Neural progenitor cell (in vitro differentiated cells): Measurements from ENCODE around the gene ZNF689. TPM values are rescaled to one million over a fixed set of nuclear protein-coding genes. Genes with fewer than 3 reads are reported as not detected.

Source experiments
- DNase-seq: peaks from one replicate; pipeline ENCODE4 v3.0.0-alpha.2; 2016; ENCODE audit warnings: low spot score
- H2AFZ ChIP-seq: fragments of 200-600 bp; sonication (generic); replicated peaks from 2 replicates; pipeline ENCODE4 v1.6.1; 2016; ENCODE audit warnings: antibody characterized with exemption
- H3F3A ChIP-seq: fragments of 200-600 bp; sonication (generic); 2 replicates; pipeline ENCODE4 v1.6.1; 2016; ENCODE audit warnings: antibody characterized with exemption, low read depth
- H3K27ac ChIP-seq: fragments of 200-600 bp; sonication (generic); 2 replicates; pipeline ENCODE4 v1.5.1; 2016; ENCODE audit warnings: mild to moderate bottlenecking
- H3K27me3 ChIP-seq: fragments of 200-600 bp; sonication (generic); 2 replicates; pipeline ENCODE4 v1.6.1; 2016; ENCODE audit warnings: mild to moderate bottlenecking, moderate library complexity
- H3K36me3 ChIP-seq: fragments of 200-600 bp; sonication (generic); 2 replicates; pipeline ENCODE4 v1.5.1; 2016
- H3K4me1 ChIP-seq: fragments of 200-600 bp; sonication (generic); 2 replicates; pipeline ENCODE4 v1.6.1; 2016; ENCODE audit warnings: mixed run types
- H3K4me2 ChIP-seq: fragments of 200-600 bp; sonication (generic); 2 replicates; pipeline ENCODE4 v1.6.1; 2016
- H3K4me3 ChIP-seq: fragments of 200-600 bp; sonication (generic); 2 replicates; pipeline ENCODE4 v1.5.1; 2016
- H3K79me2 ChIP-seq: fragments of 200-600 bp; sonication (generic); 2 replicates; pipeline ENCODE4 v1.6.1; 2016; ENCODE audit warnings: low read depth
- H3K9ac ChIP-seq: fragments of 200-600 bp; sonication (generic); 2 replicates; pipeline ENCODE4 v1.6.1; 2016
- H3K9me3 ChIP-seq: fragments of 200-600 bp; sonication (generic); 2 replicates; pipeline ENCODE4 v1.5.1; 2016; ENCODE audit warnings: low read depth
- H4K20me1 ChIP-seq: fragments of 200-600 bp; sonication (generic); 2 replicates; pipeline ENCODE4 v1.6.1; 2016; ENCODE audit warnings: low read depth
- H3K27ac Mint-ChIP-seq: 3 replicates; pipeline ENCODE4 v1.8.0; 2021; ENCODE audit warnings: mixed read lengths
- H3K27me3 Mint-ChIP-seq: 2 replicates; pipeline ENCODE4 v1.8.0; 2022; ENCODE audit warnings: low read depth, mild to moderate bottlenecking, inconsistent platforms, moderate library complexity, mixed read lengths; ENCODE audit not compliant: insufficient read depth
- H3K36me3 Mint-ChIP-seq: 3 replicates; pipeline ENCODE4 v1.8.0; 2021; ENCODE audit warnings: mixed read lengths
- H3K4me1 Mint-ChIP-seq: 3 replicates; pipeline ENCODE4 v1.8.0; 2021; ENCODE audit warnings: mixed read lengths
- H3K4me3 Mint-ChIP-seq: 3 replicates; pipeline ENCODE4 v1.8.0; 2021; ENCODE audit warnings: mild to moderate bottlenecking, moderate library complexity, mixed read lengths
- H3K9me3 Mint-ChIP-seq: 3 replicates; pipeline ENCODE4 v1.8.0; 2020; ENCODE audit warnings: mixed read lengths
- CTCF ChIP-seq: fragments of 200-600 bp; sonication (generic); IDR thresholded peaks from 2 replicates; pipeline ENCODE4 v1.5.1; 2017; ENCODE audit warnings: antibody characterized with exemption, mild to moderate bottlenecking
- EZH2 ChIP-seq: fragments of 200-600 bp; sonication (generic); IDR thresholded peaks from 2 replicates; pipeline ENCODE4 v1.6.1; 2017; ENCODE audit warnings: antibody characterized with exemption, mild to moderate bottlenecking, moderate library complexity
- EZH2phosphoT487 ChIP-seq: fragments of 200-600 bp; sonication (generic); IDR thresholded peaks from 2 replicates; pipeline ENCODE4 v1.6.1; 2017; ENCODE audit warnings: antibody characterized with exemption
- total RNA-seq: library from RNA; depleted of rRNA; stranded (reverse); fragments of >200 nt; gene quantifications from 2 replicates; pipeline ENCODE4 v1.2.3, GENCODE V29; 2015; ENCODE audit warnings: low replicate concordance

The ZNF689 gene
- total RNA-seq, 1 donor from 2014 or later, result 9.2 TPM

- Histone ChIP-seq H3K79me2 (peaks cover 28% of the 10 kb centered on the region), H3K4me2 (no peak overlapping the region), H3K9ac (no peak overlapping the region), H3K9me3 (no peaks in the 10 kb centered on the region), H2AFZ (no peak overlapping the region), H3F3A (peaks cover 5% of the 10 kb centered on the region), H4K20me1 (no peaks in the 10 kb centered on the region), H3K4me1 (no peaks in the 10 kb centered on the region), H3K27me3 (no peaks in the 10 kb centered on the region), H3K27ac (no peak overlapping the region), H3K36me3 (no peaks in the 10 kb centered on the region), H3K4me3 (no peak overlapping the region)
- Mint-ChIP-seq H3K4me1 (peaks cover 11% of the 10 kb centered on the region), H3K4me3 (no peak overlapping the region), H3K27ac (no peak overlapping the region), H3K27me3 (peaks cover 5% of the 10 kb centered on the region), H3K9me3 (no peaks in the 10 kb centered on the region), H3K36me3 (peaks cover 6% of the 10 kb centered on the region)
- no peak for DNase-seq
- no peak for TF ChIP-seq EZH2phosphoT487
- no peak for TF ChIP-seq CTCF
- TF ChIP-seq EZH2, result no peak
These were observed 21.5 kb downstream of the ZNF689 start for GRCh38 chr16:30588651-30589050.

GRCh38 chr16:30585400-30586191, 24.6 kb downstream of the ZNF689 start, which contains the start of gene ZNF785:
TSS of gene ZNF785 (minus strand) at chr16:30585697. CDS start at chr16:30585611, 86 bp downstream.
- H3K4me2 ChIP-seq, result peak within 1 kb of the TSS; percentile 79
- peak within 1 kb of the TSS; percentile 85 for H3K4me3 Mint-ChIP-seq
- H3K27ac Mint-ChIP-seq, result peak within 1 kb of the TSS; percentile 48
- no peaks in the 10 kb centered on the region for H3K4me1 ChIP-seq
- no peaks in the 10 kb centered on the region for H3K36me3 ChIP-seq
- DNase-seq, result peak; percentile 97
- no peaks in the 10 kb centered on the region for H4K20me1 ChIP-seq
- peaks cover 35% of the 10 kb centered on the region for H3K79me2 ChIP-seq
- peak within 1 kb of the TSS; percentile 75 for H2AFZ ChIP-seq
- no peaks in the 10 kb centered on the region for H3K27me3 ChIP-seq
- peak within 1 kb of the TSS; percentile 56 for H3K9ac ChIP-seq
- peak within 1 kb of the TSS; percentile 62 for H3K4me3 ChIP-seq
- peaks cover 5% of the 10 kb centered on the region for H3F3A ChIP-seq
- H3K9me3 ChIP-seq, result no peaks in the 10 kb centered on the region
- no peaks in the 10 kb centered on the region for H3K9me3 Mint-ChIP-seq
- peaks cover 11% of the 10 kb centered on the region for H3K4me1 Mint-ChIP-seq
- H3K27ac ChIP-seq, result no peak within 1 kb of the TSS
- peaks cover 13% of the 10 kb centered on the region for H3K36me3 Mint-ChIP-seq
- peak; percentile 31 for TF ChIP-seq EZH2
- peak; percentile 33 for TF ChIP-seq CTCF
- no peak for TF ChIP-seq EZH2phosphoT487
- H3K27me3 Mint-ChIP-seq, result peaks cover 5% of the 10 kb centered on the region

GRCh38 chr16:30585022-30585399, 25.2 kb downstream of the ZNF689 start:
- no peaks in the 10 kb centered on the region for H3K9me3 ChIP-seq
- peak overlapping the region; percentile 48 for H3K27ac Mint-ChIP-seq
- peaks cover 13% of the 10 kb centered on the region for H3K36me3 Mint-ChIP-seq
- peaks cover 5% of the 10 kb centered on the region for H3K27me3 Mint-ChIP-seq
- H3K9me3 Mint-ChIP-seq, result no peaks in the 10 kb centered on the region
- H3K9ac ChIP-seq, result peak overlapping the region; percentile 56
- peaks cover 35% of the 10 kb centered on the region for H3K79me2 ChIP-seq
- no peaks in the 10 kb centered on the region for H4K20me1 ChIP-seq
- peaks cover 11% of the 10 kb centered on the region for H3K4me1 Mint-ChIP-seq
- peak overlapping the region; percentile 85 for H3K4me3 Mint-ChIP-seq
- peak; percentile 37 for DNase-seq
- H3K4me3 ChIP-seq, result peak overlapping the region; percentile 62
- H3K27me3 ChIP-seq, result no peaks in the 10 kb centered on the region
- peak overlapping the region; percentile 75 for H2AFZ ChIP-seq
- H3K4me1 ChIP-seq, result no peaks in the 10 kb centered on the region
- peaks cover 5% of the 10 kb centered on the region for H3F3A ChIP-seq
- TF ChIP-seq CTCF (no peak), EZH2 (no peak), EZH2phosphoT487 (no peak)
- H3K36me3 ChIP-seq, result no peaks in the 10 kb centered on the region
- peak overlapping the region; percentile 79 for H3K4me2 ChIP-seq
- H3K27ac ChIP-seq, result no peak overlapping the region
